ENCODE measurements around the gene FBXL22.

DNA sequence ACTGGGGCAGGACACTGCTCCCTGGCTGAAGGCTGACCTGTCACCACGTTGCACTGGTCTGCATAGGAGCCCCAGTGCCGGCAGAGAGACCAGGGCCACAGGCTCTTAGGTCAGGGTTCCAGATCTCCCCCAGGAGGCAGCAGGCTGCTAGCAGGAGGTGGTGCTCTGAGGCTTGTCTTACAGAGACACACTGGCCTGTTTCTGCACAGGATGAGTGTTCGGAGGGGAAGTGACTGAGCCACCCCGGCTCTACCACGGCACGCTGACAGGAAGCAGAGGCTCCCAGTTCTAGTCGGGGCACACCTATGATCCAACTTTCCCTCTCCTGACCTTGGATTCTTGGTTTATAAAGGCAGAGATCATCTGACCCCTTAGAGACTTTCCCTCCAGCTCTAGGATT, 8.6 kb downstream of the FBXL22 start:
- TF ChIP-seq, protein P1, sequence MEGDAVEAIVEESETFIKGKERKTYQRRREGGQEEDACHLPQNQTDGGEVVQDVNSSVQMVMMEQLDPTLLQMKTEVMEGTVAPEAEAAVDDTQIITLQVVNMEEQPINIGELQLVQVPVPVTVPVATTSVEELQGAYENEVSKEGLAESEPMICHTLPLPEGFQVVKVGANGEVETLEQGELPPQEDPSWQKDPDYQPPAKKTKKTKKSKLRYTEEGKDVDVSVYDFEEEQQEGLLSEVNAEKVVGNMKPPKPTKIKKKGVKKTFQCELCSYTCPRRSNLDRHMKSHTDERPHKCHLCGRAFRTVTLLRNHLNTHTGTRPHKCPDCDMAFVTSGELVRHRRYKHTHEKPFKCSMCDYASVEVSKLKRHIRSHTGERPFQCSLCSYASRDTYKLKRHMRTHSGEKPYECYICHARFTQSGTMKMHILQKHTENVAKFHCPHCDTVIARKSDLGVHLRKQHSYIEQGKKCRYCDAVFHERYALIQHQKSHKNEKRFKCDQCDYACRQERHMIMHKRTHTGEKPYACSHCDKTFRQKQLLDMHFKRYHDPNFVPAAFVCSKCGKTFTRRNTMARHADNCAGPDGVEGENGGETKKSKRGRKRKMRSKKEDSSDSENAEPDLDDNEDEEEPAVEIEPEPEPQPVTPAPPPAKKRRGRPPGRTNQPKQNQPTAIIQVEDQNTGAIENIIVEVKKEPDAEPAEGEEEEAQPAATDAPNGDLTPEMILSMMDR (conservative IDR thresholded peaks at IDR 0.05 in 1 of 2, IDR thresholded peaks at IDR 0.05 in 1 of 2; ENCODE audit: low read depth in 1 of 2, low read length in 2 of 2) = no peak
- no peak for TF ChIP-seq EZH2 (IDR thresholded peaks at IDR 0.05; ENCODE audit: low read length, missing control alignments)
